Measurements from ENCODE around the gene ACY1. TPM values are rescaled to one million over a fixed set of nuclear protein-coding genes. Genes with fewer than 3 reads are reported as not detected.
A peak's percentile ranks its signal among the peaks of the same experiment; 100 is the strongest.

ACY1 gene
- total RNA-seq, 1 experiment from 2014 or later: 164 TPM

GRCh38 chr3:51995346-51996163 is 12.2 kb downstream of the ACY1 start, which contains the start of gene RPL29:
Gene RPL29, minus strand, starts transcription at chr3:51995895. Its CDS starts 434 bp downstream, at chr3:51995461.
- ChIA-PET CTCF (interaction anchor here (0.6 to 2.7 kb wide), 15 partner anchors 9 to 1460 kb away, joined by 3 to 13 read pairs (median 4); partner anchors contain the start of genes ABHD14A, ABHD14B, ACY1 and PARP3), POLR2A (interaction anchor here (0.6 to 2.9 kb wide), 34 partner anchors 9 to 1679 kb away, joined by 3 to 93 read pairs (median 5); partner anchors contain the start of genes ABHD14A, ABHD14B, ACY1 and DUSP7)
- Mint-ChIP-seq H3K27me3 (ENCODE audit: insufficient read depth, unreplicated experiment) (no peaks in the 10 kb centered on the region), H3K36me3 (ENCODE audit: insufficient read depth, unreplicated experiment) (peaks cover 53% of the 10 kb centered on the region), H3K27ac (ENCODE audit: low read depth, unreplicated experiment) (peak within 1 kb of the TSS; percentile 100), H3K4me1 (ENCODE audit: insufficient read depth, unreplicated experiment) (peaks cover 8% of the 10 kb centered on the region), H3K4me3 (ENCODE audit: unreplicated experiment) (peak within 1 kb of the TSS; percentile 96), H3K9me3 (ENCODE audit: unreplicated experiment) (no peaks in the 10 kb centered on the region)
- no TSS peak for BruUV-seq (replicated peaks)
- TF ChIP-seq CTCF (IDR thresholded peaks at IDR 0.05; ENCODE audit: unreplicated experiment): no peak
- DNase-seq (ENCODE audit: unreplicated experiment): peak; percentile 94
- intact Hi-C loops (cut with micrococcal nuclease): loop anchor here (1.0 kb wide), 1 partner anchor 53 kb away; the partner anchor contains the start of gene PARP3

GRCh38 chr3:51997172-51997571 is 13.8 kb downstream of the ACY1 start:
- Mint-ChIP-seq H3K27ac (ENCODE audit: low read depth, unreplicated experiment) (no peak overlapping the region), H3K4me3 (ENCODE audit: unreplicated experiment) (no peak overlapping the region), H3K4me1 (ENCODE audit: insufficient read depth, unreplicated experiment) (peaks cover 8% of the 10 kb centered on the region), H3K9me3 (ENCODE audit: unreplicated experiment) (no peaks in the 10 kb centered on the region), H3K27me3 (ENCODE audit: insufficient read depth, unreplicated experiment) (no peaks in the 10 kb centered on the region), H3K36me3 (ENCODE audit: insufficient read depth, unreplicated experiment) (peaks cover 40% of the 10 kb centered on the region)
- intact Hi-C loops (cut with micrococcal nuclease): no loop called here
- ChIA-PET POLR2A (interaction anchor here (1.0 to 1.9 kb wide), 6 partner anchors 14 to 158 kb away, joined by 3 to 10 read pairs (median 4); partner anchors contain the start of genes PARP3 and RRP9), CTCF (interaction anchor here (0.6 to 2.3 kb wide), 4 partner anchors 15 to 239 kb away, joined by 3 to 18 read pairs (median 5); partner anchors contain the start of gene DUSP7)
- BruUV-seq (replicated peaks): no TSS peak
- TF ChIP-seq CTCF (IDR thresholded peaks at IDR 0.05; ENCODE audit: unreplicated experiment): no peak
- DNase-seq (ENCODE audit: unreplicated experiment): no peak

- POLR2A ChIA-PET: interaction anchor here (0.6 to 1.9 kb wide), 7 partner anchors 15 to 281 kb away, joined by 3 to 10 read pairs (median 3); partner anchors contain the start of genes PARP3, RRP9 and WDR82
- H3K9me3 Mint-ChIP-seq (ENCODE audit: unreplicated experiment): no peaks in the 10 kb centered on the region
- TF ChIP-seq CTCF (IDR thresholded peaks at IDR 0.05; ENCODE audit: unreplicated experiment): no peak
- no TSS peak for BruUV-seq (replicated peaks)
- no peak overlapping the region for H3K27ac Mint-ChIP-seq (ENCODE audit: low read depth, unreplicated experiment)
- CTCF ChIA-PET: interaction anchor here (0.6 to 2.3 kb wide), 11 partner anchors 16 to 430 kb away, joined by 3 to 18 read pairs (median 4); partner anchors contain the start of gene DUSP7
- DNase-seq (ENCODE audit: unreplicated experiment): peak; percentile 64
- intact Hi-C loops (cut with micrococcal nuclease): no loop called here
- no peak overlapping the region for H3K4me3 Mint-ChIP-seq (ENCODE audit: unreplicated experiment)
- peaks cover 8% of the 10 kb centered on the region for H3K4me1 Mint-ChIP-seq (ENCODE audit: insufficient read depth, unreplicated experiment)
- no peaks in the 10 kb centered on the region for H3K27me3 Mint-ChIP-seq (ENCODE audit: insufficient read depth, unreplicated experiment)
- H3K36me3 Mint-ChIP-seq (ENCODE audit: insufficient read depth, unreplicated experiment): peaks cover 31% of the 10 kb centered on the region
Observed at GRCh38 chr3:51997935-51998596, 14.7 kb downstream of the ACY1 start.

Measured in MCF 10A (cell line).